ENCODE data around the gene ZC3H11A.

DNA sequence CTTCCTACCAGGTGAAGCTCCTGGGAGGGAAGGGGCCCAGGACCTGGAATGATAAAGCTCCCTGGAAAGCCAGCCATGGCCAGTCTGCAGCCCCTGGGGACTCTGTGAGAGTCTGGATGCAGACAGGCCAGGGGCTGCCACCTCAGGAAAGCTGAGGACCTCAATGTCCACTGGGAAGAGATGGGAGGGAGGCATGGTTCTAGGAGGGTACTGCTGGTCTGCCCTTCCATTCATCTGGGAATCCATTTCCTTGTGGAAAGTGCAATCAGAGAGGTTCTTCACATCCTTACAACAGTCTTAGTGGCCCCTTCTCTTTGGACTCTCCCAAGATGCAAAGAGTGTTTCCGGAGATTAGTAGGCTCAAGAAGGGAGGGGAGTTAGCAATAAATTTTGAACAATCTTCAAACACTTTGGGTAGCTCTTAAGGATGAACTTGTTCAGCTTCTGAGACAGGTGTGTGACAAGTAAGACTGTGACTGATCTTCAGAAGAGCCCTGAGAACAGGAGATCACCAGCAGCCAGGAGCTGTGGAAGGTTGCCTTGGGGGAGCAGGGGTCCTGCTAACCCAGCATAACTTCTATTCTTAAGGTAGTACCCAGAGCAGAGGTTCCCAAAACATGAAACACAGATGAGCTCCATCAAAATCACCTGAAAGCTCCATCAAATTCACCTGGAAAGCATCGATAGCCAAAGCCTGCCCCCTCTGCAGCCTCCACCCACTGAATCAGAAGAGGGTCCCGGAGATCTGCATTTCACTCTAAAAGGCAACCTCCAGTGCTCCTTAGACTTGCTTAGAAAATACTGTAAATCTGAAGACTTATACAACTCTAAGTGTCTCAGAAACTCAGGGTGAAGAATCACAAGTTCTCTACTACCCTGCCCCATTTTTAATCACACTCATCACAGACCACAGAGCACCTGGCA lies 31.1 kb upstream of the ZC3H11A start:
- TF ChIP-seq, protein P1, sequence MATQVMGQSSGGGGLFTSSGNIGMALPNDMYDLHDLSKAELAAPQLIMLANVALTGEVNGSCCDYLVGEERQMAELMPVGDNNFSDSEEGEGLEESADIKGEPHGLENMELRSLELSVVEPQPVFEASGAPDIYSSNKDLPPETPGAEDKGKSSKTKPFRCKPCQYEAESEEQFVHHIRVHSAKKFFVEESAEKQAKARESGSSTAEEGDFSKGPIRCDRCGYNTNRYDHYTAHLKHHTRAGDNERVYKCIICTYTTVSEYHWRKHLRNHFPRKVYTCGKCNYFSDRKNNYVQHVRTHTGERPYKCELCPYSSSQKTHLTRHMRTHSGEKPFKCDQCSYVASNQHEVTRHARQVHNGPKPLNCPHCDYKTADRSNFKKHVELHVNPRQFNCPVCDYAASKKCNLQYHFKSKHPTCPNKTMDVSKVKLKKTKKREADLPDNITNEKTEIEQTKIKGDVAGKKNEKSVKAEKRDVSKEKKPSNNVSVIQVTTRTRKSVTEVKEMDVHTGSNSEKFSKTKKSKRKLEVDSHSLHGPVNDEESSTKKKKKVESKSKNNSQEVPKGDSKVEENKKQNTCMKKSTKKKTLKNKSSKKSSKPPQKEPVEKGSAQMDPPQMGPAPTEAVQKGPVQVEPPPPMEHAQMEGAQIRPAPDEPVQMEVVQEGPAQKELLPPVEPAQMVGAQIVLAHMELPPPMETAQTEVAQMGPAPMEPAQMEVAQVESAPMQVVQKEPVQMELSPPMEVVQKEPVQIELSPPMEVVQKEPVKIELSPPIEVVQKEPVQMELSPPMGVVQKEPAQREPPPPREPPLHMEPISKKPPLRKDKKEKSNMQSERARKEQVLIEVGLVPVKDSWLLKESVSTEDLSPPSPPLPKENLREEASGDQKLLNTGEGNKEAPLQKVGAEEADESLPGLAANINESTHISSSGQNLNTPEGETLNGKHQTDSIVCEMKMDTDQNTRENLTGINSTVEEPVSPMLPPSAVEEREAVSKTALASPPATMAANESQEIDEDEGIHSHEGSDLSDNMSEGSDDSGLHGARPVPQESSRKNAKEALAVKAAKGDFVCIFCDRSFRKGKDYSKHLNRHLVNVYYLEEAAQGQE (IDR thresholded peaks at IDR 0.05; ENCODE audit: insufficient replicate concordance, low read depth), result no peak
- TF ChIP-seq, protein P2, sequence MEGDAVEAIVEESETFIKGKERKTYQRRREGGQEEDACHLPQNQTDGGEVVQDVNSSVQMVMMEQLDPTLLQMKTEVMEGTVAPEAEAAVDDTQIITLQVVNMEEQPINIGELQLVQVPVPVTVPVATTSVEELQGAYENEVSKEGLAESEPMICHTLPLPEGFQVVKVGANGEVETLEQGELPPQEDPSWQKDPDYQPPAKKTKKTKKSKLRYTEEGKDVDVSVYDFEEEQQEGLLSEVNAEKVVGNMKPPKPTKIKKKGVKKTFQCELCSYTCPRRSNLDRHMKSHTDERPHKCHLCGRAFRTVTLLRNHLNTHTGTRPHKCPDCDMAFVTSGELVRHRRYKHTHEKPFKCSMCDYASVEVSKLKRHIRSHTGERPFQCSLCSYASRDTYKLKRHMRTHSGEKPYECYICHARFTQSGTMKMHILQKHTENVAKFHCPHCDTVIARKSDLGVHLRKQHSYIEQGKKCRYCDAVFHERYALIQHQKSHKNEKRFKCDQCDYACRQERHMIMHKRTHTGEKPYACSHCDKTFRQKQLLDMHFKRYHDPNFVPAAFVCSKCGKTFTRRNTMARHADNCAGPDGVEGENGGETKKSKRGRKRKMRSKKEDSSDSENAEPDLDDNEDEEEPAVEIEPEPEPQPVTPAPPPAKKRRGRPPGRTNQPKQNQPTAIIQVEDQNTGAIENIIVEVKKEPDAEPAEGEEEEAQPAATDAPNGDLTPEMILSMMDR (IDR thresholded peaks at IDR 0.05; ENCODE audit: insufficient read depth, low read length), result no peak

All from HL-60 (cell line).